ENCODE data around the gene BOD1L1.

The BOD1L1 gene

DNA sequence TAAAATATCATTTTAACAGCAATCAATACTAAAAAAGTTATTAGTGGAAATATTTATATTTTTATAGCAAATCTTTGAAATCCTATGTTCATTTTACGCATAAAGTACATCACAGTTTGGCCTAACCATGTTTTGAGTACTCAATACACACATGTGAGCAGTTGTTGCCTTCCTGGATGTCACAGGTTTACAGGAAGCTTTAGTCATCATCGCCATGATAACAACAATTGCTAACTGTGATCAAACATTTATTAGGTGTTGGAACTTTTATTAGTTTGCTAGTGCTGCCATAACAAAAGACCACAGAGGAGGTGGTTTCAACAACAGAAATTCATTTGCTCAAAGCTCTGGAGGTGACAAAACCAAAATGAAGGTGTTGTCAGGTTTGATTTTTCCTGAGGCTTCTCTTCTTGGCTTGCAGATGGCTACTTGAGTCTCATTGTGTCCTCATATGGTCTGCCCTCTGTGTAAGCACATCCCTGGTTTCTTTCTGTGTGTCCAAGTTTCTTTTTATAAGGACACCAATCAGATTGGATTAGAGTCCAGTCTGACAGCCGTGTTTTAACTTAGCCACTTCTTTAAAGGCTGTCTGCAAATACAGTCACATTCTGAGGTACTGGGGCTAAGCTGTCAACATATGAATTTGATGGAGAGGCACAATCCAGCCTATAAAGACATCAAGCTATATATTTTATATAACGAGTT, 43.1 kb upstream of the BOD1L1 start:
- ChIA-PET CTCF (no interaction called here), POLR2A (no interaction called here)
- H3K4me1 ChIP-seq (ENCODE audit: control insufficient read depth, insufficient read depth, low read length): no peaks in the 10 kb centered on the region
- H3K4me3 ChIP-seq (ENCODE audit: low read depth, low read length): no peak overlapping the region
- H3K27ac ChIP-seq (ENCODE audit: extremely low read depth, low read depth, low read length): no peak overlapping the region
- no peaks in the 10 kb centered on the region for H3K36me3 ChIP-seq (ENCODE audit: control insufficient read depth in 2 of 2, insufficient read depth in 1 of 2, low read length in 2 of 2)
- TF ChIP-seq GLI2 (tag by site-specific recombination; IDR thresholded peaks at IDR 0.05; ENCODE audit: borderline replicate concordance, low read depth) (no peak), ZNF202 (tag by site-specific recombination; IDR thresholded peaks at IDR 0.05; ENCODE audit: borderline replicate concordance) (no peak), ZBTB17 (tag by site-specific recombination; IDR thresholded peaks at IDR 0.05) (no peak), ZNF677 (tag by site-specific recombination; IDR thresholded peaks at IDR 0.05) (no peak), BCL11B (tag by site-specific recombination; IDR thresholded peaks at IDR 0.05; ENCODE audit: low read depth) (no peak)
- no peaks in the 10 kb centered on the region for H3K9me3 ChIP-seq (ENCODE audit: control insufficient read depth, insufficient read depth, low read depth, low read length)

GRCh38 chr4:13665701-13666660, 38.5 kb upstream of the BOD1L1 start:
- Histone ChIP-seq H3K4me1 (ENCODE audit: control insufficient read depth, insufficient read depth, low read length) (no peaks in the 10 kb centered on the region), H3K4me3 (ENCODE audit: low read depth, low read length) (no peak overlapping the region), H3K36me3 (ENCODE audit: control insufficient read depth in 2 of 2, insufficient read depth in 1 of 2, low read length in 2 of 2) (no peaks in the 10 kb centered on the region), H3K27ac (ENCODE audit: extremely low read depth, low read depth, low read length) (no peak overlapping the region), H3K9me3 (ENCODE audit: control insufficient read depth, insufficient read depth, low read depth, low read length) (no peaks in the 10 kb centered on the region)
- POLR2A ChIA-PET: no interaction called here
- no peak for TF ChIP-seq YY1 (tag by site-specific recombination; IDR thresholded peaks at IDR 0.05)
- CTCF ChIA-PET: interaction anchor here (0.5 kb wide), 1 partner anchor 10 kb away, joined by 3 read pairs; no protein-coding TSS in a partner anchor

GRCh38 chr4:13659341-13660070, 32.0 kb upstream of the BOD1L1 start:
- H3K4me1 ChIP-seq (ENCODE audit: control insufficient read depth, insufficient read depth, low read length): no peaks in the 10 kb centered on the region
- no peak overlapping the region for H3K27ac ChIP-seq (ENCODE audit: extremely low read depth, low read depth, low read length)
- no peak for TF ChIP-seq ZNF140 (tag by site-specific recombination; IDR thresholded peaks at IDR 0.05)
- TF ChIP-seq ZNF391 (tag by site-specific recombination; IDR thresholded peaks at IDR 0.05; ENCODE audit: borderline replicate concordance, low read depth): no peak
- TF ChIP-seq ZFHX2 (tag by site-specific recombination; conservative IDR thresholded peaks at IDR 0.05): no peak
- TF ChIP-seq ZNF248 (tag by site-specific recombination; IDR thresholded peaks at IDR 0.05): no peak
- no peak for TF ChIP-seq ZNF510 (tag by site-specific recombination; IDR thresholded peaks at IDR 0.05; ENCODE audit: insufficient replicate concordance)
- TF ChIP-seq ZNF830 (tag by site-specific recombination; IDR thresholded peaks at IDR 0.05; ENCODE audit: low read depth): no peak
- TF ChIP-seq ZNF660 (tag by site-specific recombination; IDR thresholded peaks at IDR 0.05): no peak
- TF ChIP-seq ZNF658 (tag by site-specific recombination; IDR thresholded peaks at IDR 0.05): no peak
- H3K4me3 ChIP-seq (ENCODE audit: low read depth, low read length): no peak overlapping the region
- H3K9me3 ChIP-seq (ENCODE audit: control insufficient read depth, insufficient read depth, low read depth, low read length): no peaks in the 10 kb centered on the region
- H3K36me3 ChIP-seq (ENCODE audit: control insufficient read depth in 2 of 2, insufficient read depth in 1 of 2, low read length in 2 of 2): no peaks in the 10 kb centered on the region
- POLR2A ChIA-PET: no interaction called here
- CTCF ChIA-PET: no interaction called here

DNA sequence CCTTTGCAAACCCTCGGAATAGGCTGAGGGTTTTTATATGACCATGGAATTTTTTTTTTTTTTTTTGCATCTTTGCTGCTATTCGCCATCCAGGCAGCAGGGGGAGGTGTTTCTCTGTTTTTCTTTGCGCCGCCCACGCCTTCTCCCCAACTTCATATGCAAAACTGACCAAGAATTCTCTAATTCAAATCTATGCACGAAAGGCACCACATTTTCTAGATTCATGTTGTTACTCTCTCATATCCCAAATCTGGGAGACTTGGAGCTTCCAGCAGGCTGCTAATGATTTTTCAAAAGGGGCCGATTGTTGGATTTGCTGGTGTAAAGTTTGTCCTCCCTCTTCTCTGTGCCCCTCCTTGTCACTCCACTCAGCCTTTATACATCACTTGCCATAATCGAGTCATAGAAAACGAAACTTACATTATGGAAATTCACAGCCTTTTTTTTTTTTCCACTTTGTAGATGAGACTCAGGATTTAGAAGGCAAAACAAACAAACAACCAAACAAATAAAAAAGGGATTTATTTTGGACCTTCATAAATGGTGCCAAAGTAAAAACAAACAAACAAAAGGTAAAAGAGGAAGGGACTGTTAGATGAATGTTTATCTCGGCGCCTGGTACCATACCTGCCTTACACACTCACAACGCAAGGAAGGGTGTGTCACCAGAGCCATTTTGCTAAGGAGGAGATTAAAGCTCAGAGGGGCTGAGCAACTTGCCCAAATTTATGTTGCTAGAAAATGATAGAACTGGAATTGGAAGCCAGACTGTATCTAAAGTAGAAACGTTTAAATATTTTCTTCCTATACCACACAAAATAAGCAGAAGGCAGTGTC, 29.3 kb upstream of the BOD1L1 start:
- H3K9me3 ChIP-seq (ENCODE audit: control insufficient read depth, insufficient read depth, low read depth, low read length): no peaks in the 10 kb centered on the region
- H3K27ac ChIP-seq (ENCODE audit: extremely low read depth, low read depth, low read length): no peak overlapping the region
- no peaks in the 10 kb centered on the region for H3K36me3 ChIP-seq (ENCODE audit: control insufficient read depth in 2 of 2, insufficient read depth in 1 of 2, low read length in 2 of 2)
- no peaks in the 10 kb centered on the region for H3K4me1 ChIP-seq (ENCODE audit: control insufficient read depth, insufficient read depth, low read length)
- POLR2A ChIA-PET: no interaction called here
- CTCF ChIA-PET: interaction anchor here (0.5 to 1.3 kb wide), 18 partner anchors 9 to 1316 kb away, joined by 3 to 7 read pairs (median 4); no protein-coding TSS in a partner anchor
- H3K4me3 ChIP-seq (ENCODE audit: low read depth, low read length): no peak overlapping the region
- TF ChIP-seq PRDM1 (tag by site-specific recombination; IDR thresholded peaks at IDR 0.05) (no peak), ZFP3 (tag by site-specific recombination; IDR thresholded peaks at IDR 0.05; ENCODE audit: low read depth) (no peak), ZNF521 (tag by site-specific recombination; IDR thresholded peaks at IDR 0.05) (no peak), ZNF596 (tag by site-specific recombination; IDR thresholded peaks at IDR 0.05) (no peak), ZNF132 (tag by site-specific recombination; IDR thresholded peaks at IDR 0.05; ENCODE audit: borderline replicate concordance) (no peak), SCRT2 (tag by site-specific recombination; IDR thresholded peaks at IDR 0.05) (no peak), YY1 (tag by site-specific recombination; IDR thresholded peaks at IDR 0.05) (no peak), ZNF658 (tag by site-specific recombination; IDR thresholded peaks at IDR 0.05) (no peak)
- TF ChIP-seq, protein P1, sequence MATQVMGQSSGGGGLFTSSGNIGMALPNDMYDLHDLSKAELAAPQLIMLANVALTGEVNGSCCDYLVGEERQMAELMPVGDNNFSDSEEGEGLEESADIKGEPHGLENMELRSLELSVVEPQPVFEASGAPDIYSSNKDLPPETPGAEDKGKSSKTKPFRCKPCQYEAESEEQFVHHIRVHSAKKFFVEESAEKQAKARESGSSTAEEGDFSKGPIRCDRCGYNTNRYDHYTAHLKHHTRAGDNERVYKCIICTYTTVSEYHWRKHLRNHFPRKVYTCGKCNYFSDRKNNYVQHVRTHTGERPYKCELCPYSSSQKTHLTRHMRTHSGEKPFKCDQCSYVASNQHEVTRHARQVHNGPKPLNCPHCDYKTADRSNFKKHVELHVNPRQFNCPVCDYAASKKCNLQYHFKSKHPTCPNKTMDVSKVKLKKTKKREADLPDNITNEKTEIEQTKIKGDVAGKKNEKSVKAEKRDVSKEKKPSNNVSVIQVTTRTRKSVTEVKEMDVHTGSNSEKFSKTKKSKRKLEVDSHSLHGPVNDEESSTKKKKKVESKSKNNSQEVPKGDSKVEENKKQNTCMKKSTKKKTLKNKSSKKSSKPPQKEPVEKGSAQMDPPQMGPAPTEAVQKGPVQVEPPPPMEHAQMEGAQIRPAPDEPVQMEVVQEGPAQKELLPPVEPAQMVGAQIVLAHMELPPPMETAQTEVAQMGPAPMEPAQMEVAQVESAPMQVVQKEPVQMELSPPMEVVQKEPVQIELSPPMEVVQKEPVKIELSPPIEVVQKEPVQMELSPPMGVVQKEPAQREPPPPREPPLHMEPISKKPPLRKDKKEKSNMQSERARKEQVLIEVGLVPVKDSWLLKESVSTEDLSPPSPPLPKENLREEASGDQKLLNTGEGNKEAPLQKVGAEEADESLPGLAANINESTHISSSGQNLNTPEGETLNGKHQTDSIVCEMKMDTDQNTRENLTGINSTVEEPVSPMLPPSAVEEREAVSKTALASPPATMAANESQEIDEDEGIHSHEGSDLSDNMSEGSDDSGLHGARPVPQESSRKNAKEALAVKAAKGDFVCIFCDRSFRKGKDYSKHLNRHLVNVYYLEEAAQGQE (tag by site-specific recombination; IDR thresholded peaks at IDR 0.05): no peak
